Gastroesophageal sphincter (tissue), 4 donors: ENCODE data around the gene EIF2AK2. TPM values are rescaled to one million over a fixed set of nuclear protein-coding genes. Genes with fewer than 3 reads are reported as not detected.

ENCODE experiments used
- ATAC-seq: fragments of 150-250 bp; one replicate; pipeline ENCODE4 v1.9.1; 2016; ENCODE audit warnings: mild to moderate bottlenecking, moderate library complexity
- H3K27ac ChIP-seq, 4 donors: fragments of 200-600 bp; sonication (generic) in 3 of 4; 1 replicate in 3 of 4; 2 replicates in 1 of 4; pipeline ENCODE4 v1.5.1; 2016 to 2019
- H3K27me3 ChIP-seq: fragments of 200-600 bp; sonication (generic); one replicate; pipeline ENCODE4 v1.5.1; 2019
- H3K36me3 ChIP-seq, 2 donors: fragments of 200-600 bp; sonication (generic); one replicate each; pipeline ENCODE4 v1.5.1; 2019; ENCODE audit warnings: control low read depth in 1 of 2
- H3K4me1 ChIP-seq, 3 donors: fragments of 200-600 bp; sonication (generic); 1 replicate in 2 of 3; 2 replicates in 1 of 3; pipeline ENCODE4 v1.5.1; 2016 to 2019; ENCODE audit warnings: control low read depth in 2 of 3
- H3K4me3 ChIP-seq, 2 donors: fragments of 200-600 bp; sonication (generic); one replicate each; pipeline ENCODE4 v1.5.1; 2019; ENCODE audit warnings: mild to moderate bottlenecking in 1 of 2, moderate library complexity in 1 of 2
- H3K9me3 ChIP-seq, 3 donors: fragments of 200-600 bp; sonication (generic); one replicate each; pipeline ENCODE4 v1.5.1; 2017 to 2019; ENCODE audit warnings: control low read depth in 2 of 3
- CTCF ChIP-seq, 4 experiments: fragments of 200-600 bp in 2 of 4; fragments of 450-650 bp in 2 of 4; sonication (generic) in 1 of 4; IDR thresholded peaks; one replicate each; pipeline ENCODE4 v1.5.1; 2017 to 2019; ENCODE audit warnings: antibody characterized with exemption in 4 of 4, mild to moderate bottlenecking in 2 of 4, moderate library complexity in 2 of 4
- EP300 ChIP-seq: sonication (generic); formaldehyde crosslinking; IDR thresholded peaks from one replicate; pipeline ENCODE4 v1.6.1; 2017; ENCODE audit warnings: antibody characterized with exemption, mild to moderate bottlenecking
- POLR2A ChIP-seq, 2 donors: fragments of 450-650 bp; IDR thresholded peaks; one replicate each; pipeline ENCODE4 v1.6.1; 2017; ENCODE audit warnings: antibody characterized with exemption in 2 of 2, mild to moderate bottlenecking in 2 of 2, moderate library complexity in 1 of 2
- POLR2AphosphoS5 ChIP-seq: sonication (generic); formaldehyde crosslinking; IDR thresholded peaks from one replicate; pipeline ENCODE4 v1.6.1; 2017; ENCODE audit warnings: antibody characterized with exemption
- WGBS, 2 donors: methylation state at CpG; one replicate each; pipeline ENCODE4 v1.1.5; 2018; ENCODE audit warnings: low coverage in 1 of 2; 5-methylcytosine and 5-hydroxymethylcytosine counted together
- total RNA-seq, 4 donors: library from RNA; depleted of rRNA; stranded (reverse); fragments of >200 nt; gene quantifications; one replicate each; pipeline ENCODE4 v1.1.0, GENCODE V29; 2016

The EIF2AK2 gene
- total RNA-seq, 4 donors from 2014 or later = 25.3 to 33.2 (median 29.9) TPM

DNA sequence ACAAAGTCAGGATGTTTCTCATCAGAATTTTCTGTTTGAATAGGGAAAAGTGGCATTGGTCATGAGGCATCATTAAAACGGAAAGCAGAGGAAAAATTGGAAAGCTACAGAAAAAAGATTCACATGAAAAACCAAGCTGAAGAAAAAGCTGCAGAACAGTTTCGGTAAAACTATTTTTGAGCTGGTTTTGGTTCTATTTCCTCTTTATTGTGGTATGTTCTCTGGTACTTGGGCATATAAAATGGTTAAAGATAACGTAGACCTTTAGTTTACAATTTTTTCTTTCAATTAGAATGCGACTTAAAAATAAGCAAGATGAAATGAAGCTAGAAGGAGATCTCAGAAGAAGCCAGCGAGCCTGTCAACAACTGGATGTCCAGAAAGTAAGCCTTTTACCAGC is 64.9 kb downstream of the EIF2AK2 start:
- Histone ChIP-seq H3K4me3 (no peak overlapping the region), H3K27me3 (no peaks in the 10 kb centered on the region), H3K9me3 (no peaks in the 10 kb centered on the region), H3K27ac (no peak overlapping the region), H3K36me3 (peaks cover 0 to 87% of the 10 kb centered on the region in 2 donors), H3K4me1 (no peaks in the 10 kb centered on the region)
- WGBS, 2 donors = 82 to 90% methylated on average over 5 of the region's 5 CpGs
- no peak for ATAC-seq
- TF ChIP-seq POLR2A (IDR thresholded peaks at IDR 0.05) = no peak
- TF ChIP-seq CTCF (IDR thresholded peaks at IDR 0.05) = no peak
- no peak for TF ChIP-seq EP300
- no peak for TF ChIP-seq POLR2AphosphoS5

GRCh38 chr2:37090019-37090477 is 66.7 kb downstream of the EIF2AK2 start:
- ATAC-seq = no peak
- no peak overlapping the region for H3K4me3 ChIP-seq
- WGBS, 2 donors = 82 to 90% methylated on average over 4 of the region's 4 CpGs
- H3K27ac ChIP-seq = no peak overlapping the region
- no peaks in the 10 kb centered on the region for H3K9me3 ChIP-seq
- H3K4me1 ChIP-seq = peaks cover 0 to 8% (median 2%) of the 10 kb centered on the region in 3 donors
- H3K27me3 ChIP-seq = no peaks in the 10 kb centered on the region
- no peak for TF ChIP-seq POLR2AphosphoS5
- peaks cover 0 to 70% of the 10 kb centered on the region in 2 donors for H3K36me3 ChIP-seq

DNA sequence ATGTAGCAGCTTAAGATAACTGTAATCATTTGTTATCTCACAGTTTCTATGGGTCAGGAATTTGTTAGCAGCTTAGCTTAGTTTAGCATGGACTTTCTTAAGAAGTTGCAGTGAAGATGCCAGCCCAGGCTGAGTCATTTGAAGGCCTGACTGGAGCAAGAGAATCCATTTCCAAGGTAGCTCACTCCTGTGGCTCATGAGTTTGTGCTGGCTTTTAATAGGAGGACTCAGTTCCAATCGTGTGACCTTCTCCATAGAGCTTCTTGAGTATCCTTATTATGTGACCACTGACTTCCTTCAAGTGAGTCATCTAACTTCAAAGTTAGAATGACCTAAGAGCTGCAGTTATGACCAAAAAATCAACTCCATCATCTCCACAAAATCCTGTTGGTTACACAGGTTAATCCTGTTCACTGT is 71.0 kb downstream of the EIF2AK2 start:
- H3K27me3 ChIP-seq = no peaks in the 10 kb centered on the region
- no peak overlapping the region for H3K27ac ChIP-seq
- no peak for TF ChIP-seq CTCF (IDR thresholded peaks at IDR 0.05)
- no peak for TF ChIP-seq POLR2AphosphoS5
- no peak for TF ChIP-seq EP300
- no peak for TF ChIP-seq POLR2A (IDR thresholded peaks at IDR 0.05)
- no peaks in the 10 kb centered on the region for H3K9me3 ChIP-seq
- WGBS, 2 donors = 56 to 100% methylated on average over 1 of the region's 1 CpG
- H3K4me3 ChIP-seq = no peak overlapping the region
- no peak for ATAC-seq
- H3K36me3 ChIP-seq = peaks cover 0 to 39% of the 10 kb centered on the region in 2 donors
- H3K4me1 ChIP-seq = peaks cover 0 to 37% (median 7%) of the 10 kb centered on the region in 3 donors

DNA sequence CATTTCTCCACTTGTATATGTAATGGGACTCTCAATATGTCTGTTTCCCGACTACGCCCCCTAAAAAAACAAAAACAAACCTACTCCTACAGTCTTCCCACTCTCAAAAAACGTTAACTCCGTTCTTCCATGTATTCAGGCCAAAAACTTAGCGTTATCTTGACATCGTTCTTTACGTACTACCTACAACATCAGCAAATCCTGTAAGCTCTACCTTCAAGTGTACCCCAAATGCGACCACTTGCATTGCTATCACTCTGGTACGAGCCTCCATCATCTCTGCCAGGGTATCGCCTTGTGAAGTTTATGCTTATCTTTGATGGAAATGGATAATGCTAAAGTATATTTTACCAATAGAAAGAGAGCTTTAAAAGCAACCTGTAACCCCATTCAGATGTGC is 72.0 kb downstream of the EIF2AK2 start:
- TF ChIP-seq EP300 (no peak), POLR2A (IDR thresholded peaks at IDR 0.05) (no peak), CTCF (IDR thresholded peaks at IDR 0.05) (no peak), POLR2AphosphoS5 (no peak)
- H3K4me1 ChIP-seq = peaks cover 0 to 46% (median 7%) of the 10 kb centered on the region in 3 donors
- peaks cover 0 to 36% of the 10 kb centered on the region in 2 donors for H3K36me3 ChIP-seq
- peak overlapping the region; percentile 11 to 88 (median 86) for H3K27ac ChIP-seq
- 0% methylated on average over 9 to 10 of the region's 10 CpGs for WGBS, 2 donors
- H3K4me3 ChIP-seq = peak overlapping the region; percentile 61 to 83
- no peaks in the 10 kb centered on the region for H3K9me3 ChIP-seq
- no peaks in the 10 kb centered on the region for H3K27me3 ChIP-seq
- ATAC-seq = no peak

DNA sequence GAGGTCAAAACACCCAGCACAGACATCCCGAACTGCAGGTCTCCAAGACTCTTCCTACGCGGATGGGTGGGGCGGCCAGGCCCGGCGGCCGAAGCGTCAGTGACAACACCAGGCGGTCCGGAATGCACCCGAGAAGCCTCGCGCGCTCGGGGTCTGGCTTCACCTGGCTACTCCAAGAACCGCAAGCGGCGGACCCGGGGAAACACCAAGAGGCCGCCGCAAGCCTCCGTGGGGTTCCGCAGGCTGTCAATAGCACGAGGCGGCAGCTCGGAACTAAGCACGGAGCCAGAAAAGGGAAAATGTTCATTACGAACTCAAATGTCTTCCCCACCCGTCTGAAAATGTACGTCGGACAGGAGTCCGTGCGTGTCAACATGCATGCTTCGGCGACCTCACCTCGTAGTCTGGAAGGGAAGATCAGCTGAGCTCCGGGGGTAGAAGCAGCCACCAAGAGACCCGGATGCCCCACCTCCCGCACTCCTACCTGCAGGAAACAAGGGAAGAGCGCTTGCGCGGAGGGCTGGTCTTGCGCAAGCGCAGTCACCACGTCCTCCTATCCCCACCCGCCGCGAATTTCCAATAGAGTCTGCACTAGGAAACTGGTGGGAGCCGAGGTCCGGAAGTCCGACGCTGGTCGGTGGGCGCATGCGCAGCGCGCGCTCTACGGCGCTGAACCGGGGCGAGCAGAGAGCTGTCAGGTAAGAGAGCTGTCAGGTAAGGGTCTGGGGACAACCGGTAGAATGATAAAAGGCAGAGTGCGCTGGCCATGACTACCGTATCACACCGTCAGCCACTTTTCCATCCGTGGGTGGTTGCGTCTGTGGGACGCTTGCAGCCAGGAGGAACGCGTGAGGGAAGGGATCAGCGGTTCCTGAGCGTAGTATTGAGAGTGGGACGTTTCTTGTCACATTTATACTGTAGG is 72.6 kb downstream of the EIF2AK2 start, which contains the start of the genes GPATCH11 and HEATR5B:
TSS of gene GPATCH11 (plus strand) at position 646 of the 922 bp plus-strand sequence. CDS start 3,864 bp downstream, outside the sequence.
TSS of gene HEATR5B (minus strand) at position 500 of the 922 bp plus-strand sequence. CDS start 958 bp downstream, outside the sequence.
- peak within 1 kb of the TSS; percentile 40 to 88 (median 86) for H3K27ac ChIP-seq
- peaks cover 0 to 34% of the 10 kb centered on the region in 2 donors for H3K36me3 ChIP-seq
- H3K4me3 ChIP-seq = peak within 1 kb of the TSS; percentile 61 to 83
- no peaks in the 10 kb centered on the region for H3K27me3 ChIP-seq
- ATAC-seq = peak; percentile 99
- 0 to 2% methylated on average over 11 of the region's 74 CpGs for WGBS, 2 donors
- no peaks in the 10 kb centered on the region for H3K9me3 ChIP-seq
- TF ChIP-seq EP300 = no peak
- TF ChIP-seq POLR2AphosphoS5 = peak; percentile 62
- peak in 1 of 4 experiments; percentile 7 for TF ChIP-seq CTCF (IDR thresholded peaks at IDR 0.05)
- TF ChIP-seq POLR2A (IDR thresholded peaks at IDR 0.05) = peak; percentile 42 to 63
- H3K4me1 ChIP-seq = peaks cover 0 to 46% (median 7%) of the 10 kb centered on the region in 3 donors
